ENCODE results near the gene ROMO1.

DNA sequence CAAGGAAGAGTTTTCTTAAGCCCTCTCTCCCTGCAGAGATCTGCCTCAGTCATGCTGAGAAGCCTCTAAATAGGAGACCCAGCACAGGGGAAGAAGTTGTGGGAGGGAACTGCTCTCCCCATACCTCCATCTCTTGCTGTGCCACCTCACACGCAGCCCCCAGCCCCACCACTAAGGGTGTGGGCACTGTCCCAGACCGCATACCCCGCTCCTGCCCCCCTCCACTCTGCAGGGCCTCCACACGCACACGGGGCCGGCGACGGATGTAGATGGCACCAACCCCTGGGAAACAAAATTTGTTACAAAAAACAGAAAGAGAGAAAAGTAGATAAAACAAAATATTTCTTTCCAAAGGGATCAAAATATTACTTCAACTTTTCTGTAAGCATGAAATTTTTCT, 24.3 kb upstream of the ROMO1 start:
- TF ChIP-seq CTCF (IDR thresholded peaks at IDR 0.05) = no peak
- no peak for TF ChIP-seq EP300 (IDR thresholded peaks at IDR 0.05)
- no peak for TF ChIP-seq POLR2AphosphoS5 (IDR thresholded peaks at IDR 0.05)
